ENCODE measurements around the gene TXLNB.
"Not testable (repeated sequence)": the region's sequence is repeated elsewhere in the genome, so short reads cannot be mapped to it uniquely, and the experiment has no call there.

The TXLNB gene

DNA sequence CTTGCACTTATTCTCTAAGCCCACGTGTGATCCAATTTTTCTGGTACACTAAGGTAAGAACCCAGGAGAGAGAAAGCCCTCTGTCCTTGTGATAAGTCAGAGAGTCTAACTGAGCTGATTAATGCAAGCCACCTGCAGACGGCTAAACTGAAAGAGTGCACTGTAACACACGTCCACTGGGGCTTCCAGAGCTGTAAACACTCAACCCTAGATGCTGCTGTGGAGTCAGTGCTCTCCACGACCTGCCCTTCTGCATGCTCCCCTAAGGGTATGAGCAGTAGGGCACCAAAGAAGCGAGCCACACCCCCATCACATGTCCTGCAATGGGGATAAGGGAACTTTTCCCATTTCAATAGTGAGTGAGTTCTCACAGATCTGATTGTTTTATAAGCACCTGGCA lies 55.7 kb downstream of the TXLNB start:
- DNase-seq (ENCODE audit: low read depth in 2 of 2) = no peak

DNA sequence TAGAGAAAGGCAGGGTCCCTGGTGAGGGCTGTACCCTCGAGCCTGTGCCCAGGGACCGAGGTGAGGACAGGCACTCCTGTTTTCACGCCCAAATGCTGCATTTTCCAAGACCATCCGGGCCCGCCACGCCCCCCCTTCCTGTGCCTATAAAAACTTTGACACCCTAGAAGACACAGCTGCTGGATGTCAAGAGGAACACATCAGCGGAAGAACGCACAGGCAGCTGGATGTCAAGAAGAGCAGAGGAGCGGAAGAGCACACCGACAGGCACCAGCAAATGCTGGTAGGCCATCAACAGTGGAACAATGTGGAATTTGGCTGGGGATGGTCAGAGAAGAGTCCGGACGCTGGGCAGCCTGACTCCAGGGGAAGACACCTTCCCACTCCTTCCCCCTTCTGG lies 56.1 kb downstream of the TXLNB start:
- no peak for DNase-seq (ENCODE audit: low read depth in 2 of 2)

DNA sequence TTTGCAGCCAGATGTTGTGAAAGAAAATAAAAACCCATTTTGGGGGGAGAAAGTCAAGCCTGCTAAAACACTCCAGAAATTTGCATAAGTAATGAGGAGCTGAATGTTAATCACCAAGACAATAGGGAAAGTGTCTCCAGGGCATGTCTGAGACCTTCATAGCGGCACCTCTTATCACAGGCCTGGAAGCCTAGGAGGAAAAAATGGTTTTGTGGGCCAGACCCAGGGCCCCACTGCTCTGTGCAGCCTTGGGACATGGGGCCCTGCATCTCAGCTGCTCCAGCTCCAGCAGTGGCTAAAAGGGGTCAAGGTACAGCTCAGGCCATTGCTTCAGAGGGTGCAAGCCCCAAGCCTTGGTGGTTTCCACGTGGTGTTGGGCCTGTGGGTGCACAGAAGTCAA lies 57.6 kb downstream of the TXLNB start:
- DNase-seq (ENCODE audit: low read depth in 2 of 2) = not testable (repeated sequence)

DNA sequence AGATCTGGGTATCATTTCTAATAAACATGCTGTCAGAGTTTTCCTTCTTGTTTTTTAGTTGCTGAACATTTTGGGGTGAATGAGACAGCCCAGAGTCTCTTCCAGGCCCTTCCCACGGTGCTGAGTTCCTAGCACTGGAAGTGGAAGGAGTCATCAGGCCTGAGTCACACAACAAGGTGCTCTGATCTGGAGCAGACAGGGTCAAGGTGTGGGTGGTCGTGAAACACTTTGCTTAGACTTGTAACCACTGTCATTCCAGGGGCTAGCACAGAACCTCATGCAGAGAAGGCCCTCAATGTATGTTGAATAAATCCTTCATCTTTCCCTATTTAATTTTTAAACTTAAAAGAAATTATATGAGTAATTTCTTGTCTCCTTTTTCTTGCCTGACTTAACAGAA lies 60.6 kb downstream of the TXLNB start:
- no peak for DNase-seq (ENCODE audit: low read depth in 2 of 2)

DNA sequence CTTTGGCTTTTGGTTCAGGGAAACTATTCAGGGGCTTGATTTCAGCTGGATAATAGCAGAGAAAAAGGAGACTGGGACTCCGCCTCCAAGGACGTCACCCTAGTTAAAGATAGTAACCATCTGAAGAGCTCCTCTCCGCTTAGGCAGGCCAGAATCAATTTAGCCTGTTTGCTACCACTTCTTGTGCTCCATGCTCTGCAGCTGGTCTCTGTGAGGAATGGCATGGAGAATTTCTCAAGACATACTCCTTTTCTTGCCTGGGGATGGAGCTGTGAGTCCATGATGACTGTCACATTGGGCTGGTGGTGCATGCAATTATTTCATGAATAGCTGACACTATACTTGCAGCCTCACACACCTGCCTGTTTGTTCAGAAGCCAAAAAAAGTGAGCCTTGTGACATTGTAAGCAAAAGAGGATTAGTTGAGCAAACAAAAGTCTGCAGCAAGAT lies 61.4 kb downstream of the TXLNB start:
- peak in 1 of 2 experiments; percentile 13 for DNase-seq (ENCODE audit: low read depth in 2 of 2)

DNA sequence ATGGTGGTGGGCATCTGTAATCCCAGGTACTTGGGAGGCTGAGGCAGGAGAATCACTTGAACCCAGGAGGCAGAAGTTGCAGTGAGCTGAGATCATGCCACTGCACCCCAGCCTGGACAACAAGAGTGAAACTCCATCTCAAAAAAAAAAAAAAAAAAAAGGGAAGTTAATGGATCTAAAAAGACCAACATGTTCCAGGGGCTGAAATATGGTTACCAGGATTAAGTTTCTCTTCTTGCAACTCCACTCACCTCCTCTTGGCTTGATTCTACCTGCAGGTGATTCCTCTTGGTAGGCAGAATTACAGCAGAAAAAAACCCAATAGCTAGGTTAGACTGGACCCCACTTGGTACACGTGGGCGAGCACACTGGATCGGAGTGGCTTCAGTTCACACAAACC lies 63.4 kb downstream of the TXLNB start:
- not testable (repeated sequence) for DNase-seq (ENCODE audit: low read depth in 2 of 2)

DNA sequence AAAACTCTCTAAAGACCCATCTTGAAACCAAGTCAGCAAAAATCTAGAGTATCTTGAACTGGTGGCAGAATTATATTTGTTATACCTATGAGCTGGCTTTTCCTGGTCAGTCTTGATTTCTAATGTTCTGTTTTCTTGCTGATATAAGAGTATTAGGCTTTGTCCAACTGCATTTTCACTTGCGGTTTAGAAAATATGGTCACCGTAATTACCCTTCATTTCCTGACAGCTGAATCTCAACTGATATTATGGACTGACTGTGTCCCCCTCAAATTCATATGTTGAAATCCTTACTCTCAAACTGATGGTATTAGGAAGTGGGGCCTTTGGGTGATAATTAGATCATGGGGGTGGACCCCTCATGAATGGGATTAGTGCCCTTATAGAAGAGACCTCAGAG lies 72.1 kb downstream of the TXLNB start:
- DNase-seq (ENCODE audit: low read depth in 2 of 2) = no peak

DNA sequence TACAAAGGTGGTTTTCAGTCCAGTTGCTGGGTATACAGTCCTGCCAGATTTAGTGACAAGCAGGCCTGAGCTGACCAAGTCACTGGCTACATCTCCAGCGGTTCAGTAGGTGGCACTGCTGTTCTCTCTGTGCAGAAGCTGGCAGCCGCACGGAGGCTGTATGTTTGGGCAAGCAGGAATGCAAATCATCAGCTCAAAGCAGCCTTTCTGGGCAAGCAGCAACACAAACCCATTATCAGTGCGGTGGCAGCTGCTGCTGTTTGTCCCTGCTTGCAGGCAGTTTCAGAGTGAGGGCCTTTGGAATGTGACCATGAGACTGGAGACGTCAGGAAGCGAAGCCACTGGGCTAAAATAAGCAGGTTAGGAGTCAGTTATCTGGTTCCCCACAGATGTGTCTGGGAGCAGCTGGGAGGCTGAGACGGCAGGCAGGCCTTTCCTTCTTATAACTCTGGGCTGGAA lies 72.5 kb downstream of the TXLNB start:
- DNase-seq (ENCODE audit: low read depth in 2 of 2) = peak; percentile 77 to 79

DNA sequence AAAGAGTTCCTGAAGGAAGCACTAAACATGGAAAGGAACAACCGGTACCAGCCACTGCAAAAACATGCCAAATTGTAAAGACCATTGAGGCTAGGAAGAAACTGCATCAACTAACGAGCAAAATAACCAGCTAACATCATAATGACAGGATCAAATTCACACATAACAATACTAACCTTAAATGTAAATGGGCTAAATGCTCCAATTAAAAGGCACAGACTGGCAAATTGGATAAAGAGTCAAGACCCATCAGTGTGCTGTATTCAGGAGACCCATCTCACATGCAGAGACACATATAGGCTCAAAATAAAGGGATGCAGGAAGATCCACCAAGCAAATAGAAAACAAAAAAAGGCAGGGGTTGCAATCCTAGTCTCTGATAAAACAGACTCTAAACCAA lies 79.3 kb downstream of the TXLNB start:
- DNase-seq (ENCODE audit: low read depth in 2 of 2) = not testable (repeated sequence)

DNA sequence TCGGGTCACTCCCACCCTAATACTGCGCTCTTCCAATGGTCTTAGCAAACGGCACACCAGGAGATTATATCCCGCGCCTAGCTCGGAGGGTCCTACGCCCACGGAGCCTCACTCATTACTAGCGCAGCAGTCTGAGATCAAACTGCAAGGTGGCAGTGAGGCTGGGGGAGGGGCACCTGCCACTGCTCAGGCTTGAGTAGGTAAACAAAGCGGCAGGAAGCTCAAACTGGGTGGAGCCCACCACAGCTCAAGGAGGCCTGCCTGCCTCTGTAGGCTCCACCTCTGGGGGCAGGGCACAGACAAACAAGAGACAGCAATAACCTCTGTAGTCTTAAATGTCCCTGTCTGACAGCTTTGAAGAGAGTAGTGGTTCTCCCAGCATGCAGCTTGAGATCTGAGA lies 81.0 kb downstream of the TXLNB start:
- not testable (repeated sequence) for DNase-seq (ENCODE audit: low read depth in 2 of 2)

DNA sequence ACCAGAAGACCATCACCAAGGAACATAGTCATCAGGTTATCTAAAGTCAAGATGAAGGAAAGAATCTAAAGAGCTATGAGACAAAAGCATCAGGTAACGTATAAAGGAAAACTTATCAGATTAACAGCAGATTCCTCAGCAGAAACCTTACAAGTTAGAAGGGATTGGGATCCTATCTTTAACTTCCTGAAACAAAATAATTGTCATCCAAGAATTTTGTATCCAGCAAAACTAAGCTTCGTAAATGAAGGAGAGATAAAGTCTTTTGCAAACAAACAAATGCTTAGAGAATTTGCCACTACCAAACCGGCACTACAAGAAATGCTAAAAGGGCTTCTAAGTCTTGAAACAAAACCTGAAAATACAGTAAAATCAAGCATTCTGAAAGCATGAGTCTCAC lies 86.0 kb downstream of the TXLNB start:
- DNase-seq (ENCODE audit: low read depth in 2 of 2) = no peak

DNA sequence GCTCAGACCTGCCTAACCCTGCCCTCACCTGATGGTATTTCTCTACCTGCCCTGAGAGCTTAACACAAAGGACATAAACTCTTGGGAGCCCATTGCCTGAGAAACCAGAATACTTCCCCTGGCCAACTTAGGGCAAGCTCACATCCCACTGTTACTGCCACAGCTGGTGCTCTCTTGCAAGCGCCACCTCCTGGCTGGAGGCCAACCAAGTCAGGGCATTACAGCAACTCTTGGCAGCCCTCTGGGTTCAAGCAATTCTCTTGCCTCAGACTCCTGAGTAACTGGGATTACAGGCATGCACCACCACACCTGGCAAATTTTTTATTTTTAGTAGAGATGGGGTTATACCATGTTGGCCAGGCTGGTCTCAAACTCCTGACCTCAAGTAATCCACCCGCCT lies 86.8 kb downstream of the TXLNB start:
- DNase-seq (ENCODE audit: low read depth in 2 of 2) = no peak

DNA sequence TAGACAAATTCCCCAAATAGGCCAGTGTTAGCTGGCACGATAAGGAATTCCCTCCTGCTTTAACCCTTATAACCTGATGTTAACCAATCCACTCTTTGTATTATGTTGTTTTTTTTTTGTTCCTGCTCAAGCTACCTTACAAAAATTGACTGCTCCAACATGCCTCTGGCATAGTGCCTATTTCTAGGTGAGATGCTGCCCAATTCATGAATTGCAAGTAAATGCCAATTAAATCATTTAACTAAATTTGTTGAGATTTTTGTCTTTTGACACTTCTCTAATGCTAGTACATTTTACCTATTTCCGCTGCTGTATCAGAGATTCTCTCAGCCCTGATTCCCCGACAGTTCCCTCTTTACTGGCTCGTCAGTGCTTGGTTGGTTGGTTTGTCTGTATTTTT lies 90.4 kb downstream of the TXLNB start:
- no peak for DNase-seq (ENCODE audit: low read depth in 2 of 2)

DNA sequence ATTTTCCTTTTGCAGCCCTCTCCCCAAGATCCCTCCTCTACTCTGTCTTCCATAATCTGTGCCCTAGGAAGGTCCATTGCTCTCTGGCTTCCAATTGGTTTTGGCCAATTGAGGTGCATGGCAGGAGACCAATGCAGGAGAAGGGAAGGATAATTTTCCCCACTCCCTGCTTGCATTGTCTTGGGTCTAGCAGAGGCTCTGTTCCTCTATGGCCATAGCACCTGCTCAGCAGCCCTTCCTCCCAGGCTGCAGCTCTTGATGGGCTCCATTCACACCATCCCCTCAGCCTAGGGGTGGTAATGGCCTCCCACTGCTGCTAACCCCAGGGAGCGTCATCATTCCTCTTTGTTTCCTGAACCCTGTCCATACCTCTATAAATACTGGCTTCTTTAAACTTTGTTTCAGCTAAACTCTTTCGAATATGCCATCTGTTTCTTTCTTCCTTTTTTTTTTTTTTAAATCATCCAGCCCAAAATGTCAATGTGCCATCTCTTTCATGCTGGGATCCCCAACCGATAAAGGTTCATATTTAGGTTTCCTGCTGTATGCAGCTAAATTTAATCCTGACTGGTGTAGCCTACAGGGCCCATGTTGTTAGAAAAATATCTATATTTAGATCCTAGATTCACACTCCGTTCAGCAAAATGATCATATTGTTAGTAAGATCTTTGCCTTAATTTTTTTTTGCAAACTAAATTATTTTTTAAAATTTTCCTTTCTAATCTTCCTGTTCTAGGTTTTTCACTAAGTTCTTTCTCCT lies 93.1 kb downstream of the TXLNB start:
- DNase-seq (ENCODE audit: low read depth in 2 of 2) = no peak

DNA sequence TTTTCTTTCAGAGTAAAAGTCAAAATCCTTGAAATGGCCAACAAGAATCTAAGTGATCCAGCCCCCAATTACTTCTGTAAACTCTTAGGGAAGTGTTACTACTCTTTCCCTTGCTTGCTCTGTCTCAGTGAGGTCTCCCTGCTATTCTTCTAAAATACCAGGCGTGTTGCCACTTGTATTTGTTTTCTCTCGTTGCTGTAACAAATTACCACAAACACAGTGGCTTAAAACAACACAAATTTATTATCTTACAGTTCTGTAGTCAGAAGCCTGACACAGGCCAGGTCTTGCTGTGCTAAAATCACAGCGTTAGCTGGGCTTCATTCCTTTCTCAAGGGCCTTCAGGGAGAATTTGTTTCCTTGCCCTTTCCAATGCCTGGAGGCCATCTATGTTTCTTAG lies 97.1 kb downstream of the TXLNB start:
- no peak for DNase-seq (ENCODE audit: low read depth in 2 of 2)
